Measurements from ENCODE around the gene PTPN23. TPM values are rescaled to one million over a fixed set of nuclear protein-coding genes. Genes with fewer than 3 reads are reported as not detected.
A peak's percentile ranks its signal among the peaks of the same experiment; 100 is the strongest.
"Not testable (repeated sequence)": the region's sequence is repeated elsewhere in the genome, so short reads cannot be mapped to it uniquely, and the experiment has no call there.

Gene PTPN23
- total RNA-seq, 1 experiment from 2014 or later = 53.5 TPM

DNA sequence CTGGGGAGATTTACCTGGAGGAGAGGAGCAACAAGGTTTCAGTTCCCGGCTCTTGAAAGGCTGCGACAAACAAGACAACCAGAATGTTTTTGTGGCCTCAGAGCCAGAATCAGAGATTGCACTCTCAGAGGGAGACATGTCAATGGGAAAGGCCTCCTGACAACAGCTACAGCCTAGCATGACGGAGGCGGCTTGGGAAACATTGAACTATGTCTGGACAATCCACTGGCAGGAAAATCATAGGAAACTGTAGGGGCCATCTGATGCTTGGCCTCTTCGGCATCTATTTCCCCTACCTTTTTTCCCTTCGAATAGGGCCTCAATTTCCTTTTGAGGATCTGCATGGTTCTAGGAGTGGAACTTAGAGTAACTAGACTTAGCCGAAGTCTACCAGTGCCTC, 13.2 kb upstream of the PTPN23 start:
- H3K36me3 Mint-ChIP-seq = no peaks in the 10 kb centered on the region
- no peaks in the 10 kb centered on the region; the same call in 1 of the 2 replicates for H3K27me3 Mint-ChIP-seq (ENCODE audit: low read depth)
- H3K9me3 Mint-ChIP-seq = no peaks in the 10 kb centered on the region
- ATAC-seq (no peak), DNase-seq (ENCODE audit: low spot score) (no peak)
- no peak overlapping the region for H3K27ac Mint-ChIP-seq
- ChIA-PET POLR2A (interaction anchor here (0.7 kb wide), 1 partner anchor 25 kb away, joined by 3 read pairs; no protein-coding TSS in a partner anchor), CTCF (no interaction called here)
- TF ChIP-seq ZNF232 (CRISPR knock-in tag; IDR thresholded peaks at IDR 0.05) = no peak
- TF ChIP-seq, protein P1, sequence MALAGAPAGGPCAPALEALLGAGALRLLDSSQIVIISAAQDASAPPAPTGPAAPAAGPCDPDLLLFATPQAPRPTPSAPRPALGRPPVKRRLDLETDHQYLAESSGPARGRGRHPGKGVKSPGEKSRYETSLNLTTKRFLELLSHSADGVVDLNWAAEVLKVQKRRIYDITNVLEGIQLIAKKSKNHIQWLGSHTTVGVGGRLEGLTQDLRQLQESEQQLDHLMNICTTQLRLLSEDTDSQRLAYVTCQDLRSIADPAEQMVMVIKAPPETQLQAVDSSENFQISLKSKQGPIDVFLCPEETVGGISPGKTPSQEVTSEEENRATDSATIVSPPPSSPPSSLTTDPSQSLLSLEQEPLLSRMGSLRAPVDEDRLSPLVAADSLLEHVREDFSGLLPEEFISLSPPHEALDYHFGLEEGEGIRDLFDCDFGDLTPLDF (CRISPR knock-in tag; IDR thresholded peaks at IDR 0.05) = no peak
- TF ChIP-seq, protein P2, sequence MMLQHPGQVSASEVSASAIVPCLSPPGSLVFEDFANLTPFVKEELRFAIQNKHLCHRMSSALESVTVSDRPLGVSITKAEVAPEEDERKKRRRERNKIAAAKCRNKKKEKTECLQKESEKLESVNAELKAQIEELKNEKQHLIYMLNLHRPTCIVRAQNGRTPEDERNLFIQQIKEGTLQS (CRISPR knock-in tag; conservative IDR thresholded peaks at IDR 0.05) = no peak
- TF ChIP-seq SMAD4 (CRISPR knock-in tag; IDR thresholded peaks at IDR 0.05) = no peak
- no peak overlapping the region for H3K4me3 Mint-ChIP-seq
- H3K4me1 Mint-ChIP-seq = peaks cover 9% of the 10 kb centered on the region

DNA sequence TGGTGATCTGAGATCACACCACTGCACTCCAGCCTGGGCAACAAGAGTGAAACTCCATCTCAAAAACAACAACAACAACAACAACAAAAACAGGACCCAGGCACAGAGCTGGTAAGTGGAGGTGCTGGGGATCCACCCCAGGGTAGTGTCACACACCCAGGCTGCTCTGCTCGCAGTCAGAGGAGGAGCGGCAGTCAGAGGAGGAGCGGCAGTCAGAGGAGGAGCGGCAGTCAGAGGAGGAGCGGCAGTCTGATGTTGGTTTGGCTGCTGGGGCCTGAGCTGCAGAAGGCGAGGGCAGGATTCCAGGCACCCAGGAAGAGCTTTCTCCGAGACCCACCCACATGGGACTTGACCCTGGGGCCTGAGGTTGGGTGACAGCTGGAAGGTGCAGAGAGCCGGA, 10.8 kb upstream of the PTPN23 start:
- H3K27me3 Mint-ChIP-seq (ENCODE audit: low read depth); H3K27ac Mint-ChIP-seq; H3K36me3 Mint-ChIP-seq; H3K9me3 Mint-ChIP-seq; ATAC-seq; H3K4me3 Mint-ChIP-seq; DNase-seq (ENCODE audit: low spot score); H3K4me1 Mint-ChIP-seq: not testable (repeated sequence)
- POLR2A ChIA-PET = interaction anchor here (0.6 kb wide), 1 partner anchor 176 kb away, joined by 3 read pairs; no protein-coding TSS in a partner anchor
- CTCF ChIA-PET = interaction anchor here (0.5 to 2.5 kb wide), 10 partner anchors 10 to 521 kb away, joined by 3 to 37 read pairs (median 4); partner anchors contain the start of gene PTPN23

DNA sequence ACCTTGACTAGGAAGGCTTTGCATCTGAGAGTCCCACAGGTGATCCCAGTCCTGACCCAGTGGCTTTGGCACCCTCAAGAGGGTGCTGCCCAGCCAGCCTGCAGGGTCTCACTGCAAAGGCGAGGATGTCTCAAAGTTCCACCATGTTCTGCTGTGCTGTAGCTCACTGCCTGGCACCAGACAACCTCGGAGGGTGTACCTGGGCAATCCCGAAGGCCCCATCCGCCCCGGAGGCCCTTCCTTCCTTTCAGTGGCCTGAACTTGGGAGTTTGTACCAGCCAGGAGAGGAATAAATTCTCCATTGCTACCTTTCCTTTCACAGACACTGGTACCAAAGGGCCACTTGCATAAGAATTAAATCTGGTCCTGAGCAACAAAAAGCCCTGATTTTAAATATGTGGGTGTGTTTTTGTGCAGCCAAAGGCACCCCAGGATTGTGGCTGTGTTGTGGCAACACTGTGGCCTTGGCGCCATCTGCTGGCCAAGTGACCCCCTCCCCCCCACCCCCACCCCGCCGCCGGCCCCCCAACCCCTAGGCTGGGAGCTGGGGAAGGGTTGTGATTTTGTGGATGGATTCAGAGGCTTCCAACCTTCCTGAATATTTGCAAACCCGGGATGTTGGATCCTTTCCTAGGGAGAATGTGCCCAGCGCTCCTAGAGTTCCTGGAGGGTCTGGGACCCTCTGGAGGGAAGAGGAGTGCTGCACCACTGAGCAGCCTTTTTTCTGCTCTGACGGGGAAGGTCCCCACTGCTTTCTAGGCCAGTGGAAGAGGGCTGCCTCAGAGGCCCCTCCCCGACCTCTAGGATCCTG, 9.7 kb upstream of the PTPN23 start:
- ATAC-seq (peak; percentile 91), DNase-seq (ENCODE audit: low spot score) (peak; percentile 57)
- Mint-ChIP-seq H3K27me3 (ENCODE audit: low read depth) (no peaks in the 10 kb centered on the region; the same call in 1 of the 2 replicates), H3K4me3 (no peak overlapping the region; the same call in 1 of the 2 replicates), H3K4me1 (peaks cover 9% of the 10 kb centered on the region), H3K27ac (no peak overlapping the region), H3K9me3 (no peaks in the 10 kb centered on the region), H3K36me3 (no peaks in the 10 kb centered on the region)
- ChIA-PET POLR2A (interaction anchor here (0.6 kb wide), 2 partner anchors 74 to 177 kb away, joined by 3 to 4 read pairs; no protein-coding TSS in a partner anchor), CTCF (interaction anchor here (0.5 to 2.5 kb wide), 53 partner anchors 8 to 1457 kb away, joined by 3 to 37 read pairs (median 4); partner anchors contain the start of genes PTPN23 and SETD2)
- TF ChIP-seq CREB1 (CRISPR knock-in tag; IDR thresholded peaks at IDR 0.05) = no peak
- TF ChIP-seq, protein P3, sequence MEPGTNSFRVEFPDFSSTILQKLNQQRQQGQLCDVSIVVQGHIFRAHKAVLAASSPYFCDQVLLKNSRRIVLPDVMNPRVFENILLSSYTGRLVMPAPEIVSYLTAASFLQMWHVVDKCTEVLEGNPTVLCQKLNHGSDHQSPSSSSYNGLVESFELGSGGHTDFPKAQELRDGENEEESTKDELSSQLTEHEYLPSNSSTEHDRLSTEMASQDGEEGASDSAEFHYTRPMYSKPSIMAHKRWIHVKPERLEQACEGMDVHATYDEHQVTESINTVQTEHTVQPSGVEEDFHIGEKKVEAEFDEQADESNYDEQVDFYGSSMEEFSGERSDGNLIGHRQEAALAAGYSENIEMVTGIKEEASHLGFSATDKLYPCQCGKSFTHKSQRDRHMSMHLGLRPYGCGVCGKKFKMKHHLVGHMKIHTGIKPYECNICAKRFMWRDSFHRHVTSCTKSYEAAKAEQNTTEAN (CRISPR knock-in tag; IDR thresholded peaks at IDR 0.05) = no peak
- TF ChIP-seq, protein P4, sequence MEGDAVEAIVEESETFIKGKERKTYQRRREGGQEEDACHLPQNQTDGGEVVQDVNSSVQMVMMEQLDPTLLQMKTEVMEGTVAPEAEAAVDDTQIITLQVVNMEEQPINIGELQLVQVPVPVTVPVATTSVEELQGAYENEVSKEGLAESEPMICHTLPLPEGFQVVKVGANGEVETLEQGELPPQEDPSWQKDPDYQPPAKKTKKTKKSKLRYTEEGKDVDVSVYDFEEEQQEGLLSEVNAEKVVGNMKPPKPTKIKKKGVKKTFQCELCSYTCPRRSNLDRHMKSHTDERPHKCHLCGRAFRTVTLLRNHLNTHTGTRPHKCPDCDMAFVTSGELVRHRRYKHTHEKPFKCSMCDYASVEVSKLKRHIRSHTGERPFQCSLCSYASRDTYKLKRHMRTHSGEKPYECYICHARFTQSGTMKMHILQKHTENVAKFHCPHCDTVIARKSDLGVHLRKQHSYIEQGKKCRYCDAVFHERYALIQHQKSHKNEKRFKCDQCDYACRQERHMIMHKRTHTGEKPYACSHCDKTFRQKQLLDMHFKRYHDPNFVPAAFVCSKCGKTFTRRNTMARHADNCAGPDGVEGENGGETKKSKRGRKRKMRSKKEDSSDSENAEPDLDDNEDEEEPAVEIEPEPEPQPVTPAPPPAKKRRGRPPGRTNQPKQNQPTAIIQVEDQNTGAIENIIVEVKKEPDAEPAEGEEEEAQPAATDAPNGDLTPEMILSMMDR (IDR thresholded peaks at IDR 0.05) = peak; percentile 52; the same call in 1 of the 2 replicates

DNA sequence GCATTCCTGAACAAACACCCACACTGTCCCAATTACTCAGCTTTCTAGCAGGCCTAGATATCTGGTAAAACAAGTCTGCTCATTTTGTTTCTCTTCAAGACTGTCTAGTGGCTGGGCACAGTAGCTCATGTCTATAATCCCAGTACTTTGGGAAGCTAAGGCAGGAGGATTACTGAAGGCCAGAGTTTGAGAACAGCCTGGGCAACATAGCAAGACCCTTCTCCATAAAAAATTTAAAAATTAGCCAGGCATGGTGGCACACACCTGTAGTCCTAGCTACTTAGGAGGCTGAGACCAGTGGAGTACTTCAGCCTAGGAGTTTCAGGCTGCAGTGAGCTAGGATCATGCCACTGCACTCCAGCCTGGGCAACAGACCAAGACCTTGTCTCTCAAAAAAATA, 6.2 kb upstream of the PTPN23 start:
- Mint-ChIP-seq H3K9me3 (no peaks in the 10 kb centered on the region), H3K27me3 (ENCODE audit: low read depth) (no peaks in the 10 kb centered on the region; the same call in 1 of the 2 replicates), H3K4me1 (peaks cover 11% of the 10 kb centered on the region), H3K4me3 (no peak overlapping the region), H3K36me3 (no peaks in the 10 kb centered on the region), H3K27ac (no peak overlapping the region)
- TF ChIP-seq TCF7 (CRISPR knock-in tag; IDR thresholded peaks at IDR 0.05; ENCODE audit: low read depth) (no peak), ZNF396 (CRISPR knock-in tag; IDR thresholded peaks at IDR 0.05; ENCODE audit: borderline replicate concordance) (no peak), FOXJ3 (CRISPR knock-in tag; IDR thresholded peaks at IDR 0.05; ENCODE audit: borderline replicate concordance) (no peak), ZNF121 (CRISPR knock-in tag; IDR thresholded peaks at IDR 0.05) (0 out of 2 replicates have a peak, but pooled peaks have one; percentile 55), KAT7 (CRISPR knock-in tag; IDR thresholded peaks at IDR 0.05; ENCODE audit: borderline replicate concordance) (no peak)
- TF ChIP-seq, protein P5, sequence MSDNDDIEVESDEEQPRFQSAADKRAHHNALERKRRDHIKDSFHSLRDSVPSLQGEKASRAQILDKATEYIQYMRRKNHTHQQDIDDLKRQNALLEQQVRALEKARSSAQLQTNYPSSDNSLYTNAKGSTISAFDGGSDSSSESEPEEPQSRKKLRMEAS (CRISPR knock-in tag; IDR thresholded peaks at IDR 0.05) = no peak
- TF ChIP-seq, protein P6, sequence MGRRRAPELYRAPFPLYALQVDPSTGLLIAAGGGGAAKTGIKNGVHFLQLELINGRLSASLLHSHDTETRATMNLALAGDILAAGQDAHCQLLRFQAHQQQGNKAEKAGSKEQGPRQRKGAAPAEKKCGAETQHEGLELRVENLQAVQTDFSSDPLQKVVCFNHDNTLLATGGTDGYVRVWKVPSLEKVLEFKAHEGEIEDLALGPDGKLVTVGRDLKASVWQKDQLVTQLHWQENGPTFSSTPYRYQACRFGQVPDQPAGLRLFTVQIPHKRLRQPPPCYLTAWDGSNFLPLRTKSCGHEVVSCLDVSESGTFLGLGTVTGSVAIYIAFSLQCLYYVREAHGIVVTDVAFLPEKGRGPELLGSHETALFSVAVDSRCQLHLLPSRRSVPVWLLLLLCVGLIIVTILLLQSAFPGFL (CRISPR knock-in tag; IDR thresholded peaks at IDR 0.05; ENCODE audit: borderline replicate concordance) = no peak
- TF ChIP-seq, protein P7, sequence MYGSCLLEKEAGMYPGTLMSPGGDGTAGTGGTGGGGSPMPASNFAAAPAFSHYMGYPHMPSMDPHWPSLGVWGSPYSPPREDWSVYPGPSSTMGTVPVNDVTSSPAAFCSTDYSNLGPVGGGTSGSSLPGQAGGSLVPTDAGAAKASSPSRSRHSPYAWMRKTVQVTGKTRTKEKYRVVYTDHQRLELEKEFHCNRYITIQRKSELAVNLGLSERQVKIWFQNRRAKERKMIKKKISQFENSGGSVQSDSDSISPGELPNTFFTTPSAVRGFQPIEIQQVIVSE (CRISPR knock-in tag; IDR thresholded peaks at IDR 0.05; ENCODE audit: borderline replicate concordance) = no peak
- ATAC-seq = no peak
- DNase-seq (ENCODE audit: low spot score) = no peak
- POLR2A ChIA-PET = no interaction called here
- CTCF ChIA-PET = no interaction called here

Measured in WTC11 (cell line).